Measurements from ENCODE around the gene LRPAP1.
A peak's percentile ranks its signal among the peaks of the same experiment; 100 is the strongest.
"Not testable (repeated sequence)": the region's sequence is repeated elsewhere in the genome, so short reads cannot be mapped to it uniquely, and the experiment has no call there.

Gene LRPAP1

DNA sequence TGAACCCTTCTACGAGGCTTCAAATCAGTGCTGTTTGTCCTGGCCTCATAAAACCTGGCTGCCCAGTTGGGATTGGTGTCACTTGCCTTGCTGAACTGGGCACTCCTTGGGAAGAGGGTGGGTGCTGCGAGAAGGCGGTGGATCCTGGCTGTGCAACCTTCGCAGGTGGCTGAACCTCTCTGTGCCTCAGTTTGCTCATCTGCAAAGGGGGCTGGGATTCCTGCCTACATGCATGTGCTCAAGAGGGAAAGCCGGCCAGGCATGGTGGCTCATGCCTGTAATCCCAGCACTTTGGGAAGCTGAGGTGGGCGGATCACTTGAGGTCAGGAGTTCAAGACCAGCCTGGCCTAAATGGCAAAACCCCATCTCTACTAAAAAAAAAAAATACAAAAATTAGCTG lies 17.8 kb upstream of the LRPAP1 start:
- not testable (repeated sequence) for H3K27ac Mint-ChIP-seq; H3K9me3 Mint-ChIP-seq; ATAC-seq; H3K4me1 Mint-ChIP-seq; H3K36me3 Mint-ChIP-seq; H3K4me3 Mint-ChIP-seq; DNase-seq (ENCODE audit: low spot score in 2 of 2)

DNA sequence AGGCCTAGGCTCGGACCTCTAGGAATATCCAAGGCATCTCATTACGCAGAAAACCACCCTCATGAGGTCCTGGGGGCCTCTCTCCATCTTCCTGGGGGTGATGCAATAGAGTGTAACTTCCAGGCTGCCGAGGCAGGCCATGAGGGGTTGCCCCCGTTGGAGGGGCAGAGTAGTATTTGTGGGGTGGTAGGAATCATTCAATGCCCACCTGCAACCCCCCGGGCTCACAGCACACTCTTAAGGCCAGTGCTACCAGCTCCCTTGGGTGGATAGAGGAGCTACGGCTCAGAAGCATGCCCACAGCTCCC lies 17.4 kb upstream of the LRPAP1 start:
- not testable (repeated sequence) for H3K4me3 Mint-ChIP-seq; DNase-seq (ENCODE audit: low spot score in 2 of 2); H3K36me3 Mint-ChIP-seq; H3K4me1 Mint-ChIP-seq; ATAC-seq; H3K27ac Mint-ChIP-seq; H3K9me3 Mint-ChIP-seq

DNA sequence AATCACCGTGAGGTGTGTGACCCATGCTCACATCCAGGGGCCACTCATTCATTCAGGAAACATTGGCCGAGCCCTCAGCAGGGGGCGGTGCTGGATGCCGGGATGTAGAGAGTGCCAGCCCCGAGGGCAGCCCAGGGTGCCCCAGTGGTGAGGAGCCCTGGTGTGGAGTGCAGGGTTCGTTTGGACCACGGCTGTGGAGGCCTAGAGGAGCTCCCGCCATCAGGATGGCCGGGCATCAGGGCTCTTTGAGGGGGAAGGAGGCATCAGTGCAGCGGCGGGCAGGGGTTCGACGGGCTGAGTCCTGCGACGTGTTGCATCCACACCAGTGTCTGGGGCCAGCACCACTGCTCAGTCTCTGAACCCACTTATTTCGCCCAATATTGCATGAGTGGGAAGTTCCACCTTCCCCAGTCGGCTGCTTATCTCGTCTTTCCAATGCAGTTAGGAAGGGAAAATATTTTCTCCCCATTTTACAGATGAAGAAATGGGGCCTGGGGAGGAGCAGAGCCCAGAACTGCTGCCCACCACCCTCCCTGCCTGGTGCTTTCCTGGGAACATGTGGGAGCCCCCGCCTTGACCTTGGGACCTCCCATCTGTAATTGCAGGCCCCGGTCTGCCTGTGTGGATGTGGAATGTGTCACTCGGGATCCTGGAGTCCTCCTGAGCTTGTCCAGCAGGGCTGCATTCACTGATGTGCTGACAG lies 16.9 kb upstream of the LRPAP1 start:
- H3K4me3 Mint-ChIP-seq; DNase-seq (ENCODE audit: low spot score in 2 of 2); H3K4me1 Mint-ChIP-seq; H3K9me3 Mint-ChIP-seq; ATAC-seq; H3K27ac Mint-ChIP-seq; H3K36me3 Mint-ChIP-seq: not testable (repeated sequence)

DNA sequence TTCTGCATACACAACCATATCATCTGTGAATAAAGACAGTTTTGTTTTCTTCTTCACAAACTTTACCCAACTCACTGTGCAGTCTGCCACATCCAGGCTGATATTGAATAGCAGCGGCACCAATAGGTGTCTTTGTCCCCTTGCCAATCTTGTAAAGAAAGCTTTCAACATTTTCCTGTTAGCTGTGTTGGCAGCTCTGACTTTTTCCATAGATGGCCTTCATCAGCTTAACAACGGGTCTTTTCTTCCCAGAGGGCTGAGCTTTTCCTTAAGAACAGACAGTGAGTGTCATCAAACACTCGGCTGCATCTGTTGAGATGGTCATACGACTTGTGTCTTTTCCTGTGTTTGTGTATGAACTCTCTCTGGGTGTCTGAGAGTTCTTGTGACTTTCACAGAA lies 14.5 kb upstream of the LRPAP1 start:
- H3K27ac Mint-ChIP-seq, H3K4me3 Mint-ChIP-seq: not testable (repeated sequence)

DNA sequence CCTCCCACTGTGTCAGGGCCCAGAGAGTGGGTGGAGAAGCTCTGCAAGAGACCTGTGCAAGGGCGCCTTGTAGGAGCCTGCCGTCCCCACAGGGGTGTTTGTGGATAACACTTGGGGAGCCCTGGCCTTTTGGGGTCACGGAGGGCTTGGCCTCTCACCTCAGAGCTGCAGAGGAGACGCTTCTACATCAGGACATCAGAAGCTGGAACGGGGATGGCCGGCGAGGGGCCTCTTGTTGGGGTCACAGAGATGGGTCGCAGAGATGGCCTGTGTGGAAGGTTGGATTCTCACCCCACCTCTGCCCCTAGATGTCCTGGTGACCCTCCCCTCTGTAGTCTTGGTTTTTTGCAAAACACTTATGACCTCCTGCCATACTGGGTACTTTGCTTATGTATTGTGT lies 13.1 kb upstream of the LRPAP1 start:
- not testable (repeated sequence) for DNase-seq (ENCODE audit: low spot score in 2 of 2); H3K4me3 Mint-ChIP-seq; H3K27ac Mint-ChIP-seq; H3K4me1 Mint-ChIP-seq; ATAC-seq; H3K9me3 Mint-ChIP-seq; H3K36me3 Mint-ChIP-seq

More for the DNA sequence above, 14.5 kb upstream of the LRPAP1 start:
- not testable (repeated sequence) for H3K9me3 Mint-ChIP-seq; H3K36me3 Mint-ChIP-seq; DNase-seq (ENCODE audit: low spot score in 2 of 2); ATAC-seq; H3K4me1 Mint-ChIP-seq

DNA sequence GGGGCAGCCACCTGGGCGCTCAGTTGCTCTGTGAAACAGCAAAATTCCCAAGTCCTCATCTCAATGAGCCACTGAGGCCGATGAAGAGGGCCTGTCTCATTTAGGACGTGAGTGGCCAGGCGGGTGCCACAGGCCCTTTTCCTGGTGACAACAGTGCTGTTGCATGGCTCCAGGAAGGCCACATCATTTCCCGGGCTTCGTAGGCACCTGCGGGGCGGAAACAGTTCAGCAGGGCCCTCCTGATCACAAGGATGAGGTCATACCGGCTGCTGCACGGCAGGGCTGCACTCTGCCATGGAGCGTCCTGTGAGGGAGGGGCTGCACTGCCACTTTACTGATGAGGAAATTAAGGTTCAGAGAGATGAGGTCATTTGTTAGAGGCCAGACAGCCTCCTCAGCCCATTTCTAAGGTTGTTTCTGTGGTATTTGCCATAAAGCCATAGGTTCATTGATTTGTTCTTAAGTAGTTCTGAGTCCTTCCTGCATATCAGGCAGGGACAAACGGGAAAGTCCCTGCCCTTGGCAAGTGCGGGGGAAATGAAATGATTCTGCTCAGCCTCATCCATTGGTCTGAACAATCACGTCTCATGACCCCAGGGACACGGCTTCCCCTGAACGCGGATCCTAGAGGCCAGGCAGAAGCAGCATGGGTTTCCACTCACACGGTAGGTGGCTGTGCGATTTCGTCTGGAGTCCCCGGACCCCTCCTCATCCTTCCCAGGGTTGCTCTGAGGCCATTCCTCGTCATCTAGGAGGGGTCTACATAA lies 12.2 kb upstream of the LRPAP1 start:
- H3K9me3 Mint-ChIP-seq; DNase-seq (ENCODE audit: low spot score in 2 of 2); H3K36me3 Mint-ChIP-seq; H3K4me1 Mint-ChIP-seq; H3K27ac Mint-ChIP-seq; H3K4me3 Mint-ChIP-seq; ATAC-seq: not testable (repeated sequence)

DNA sequence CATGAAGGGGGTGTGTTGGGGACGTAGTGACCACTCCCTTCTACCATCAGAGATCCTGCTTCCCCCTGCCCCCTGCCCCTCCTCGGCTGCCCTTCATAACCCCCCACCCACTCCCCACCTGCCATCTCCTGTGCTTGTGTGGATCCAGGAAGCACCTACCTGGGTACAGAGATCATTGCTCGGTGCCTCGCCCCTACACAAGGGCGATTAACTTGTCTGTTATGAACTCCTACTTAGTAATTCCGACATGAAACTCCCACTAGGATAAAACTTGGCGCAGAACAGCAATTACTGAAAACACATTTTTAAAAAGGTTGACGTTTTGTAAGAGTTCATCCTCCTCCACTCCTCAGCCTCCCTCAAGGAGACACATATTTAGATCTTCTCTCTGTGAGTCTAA lies 11.2 kb upstream of the LRPAP1 start:
- not testable (repeated sequence) for H3K4me1 Mint-ChIP-seq; H3K36me3 Mint-ChIP-seq; DNase-seq (ENCODE audit: low spot score in 2 of 2); H3K4me3 Mint-ChIP-seq; H3K9me3 Mint-ChIP-seq; ATAC-seq; H3K27ac Mint-ChIP-seq

DNA sequence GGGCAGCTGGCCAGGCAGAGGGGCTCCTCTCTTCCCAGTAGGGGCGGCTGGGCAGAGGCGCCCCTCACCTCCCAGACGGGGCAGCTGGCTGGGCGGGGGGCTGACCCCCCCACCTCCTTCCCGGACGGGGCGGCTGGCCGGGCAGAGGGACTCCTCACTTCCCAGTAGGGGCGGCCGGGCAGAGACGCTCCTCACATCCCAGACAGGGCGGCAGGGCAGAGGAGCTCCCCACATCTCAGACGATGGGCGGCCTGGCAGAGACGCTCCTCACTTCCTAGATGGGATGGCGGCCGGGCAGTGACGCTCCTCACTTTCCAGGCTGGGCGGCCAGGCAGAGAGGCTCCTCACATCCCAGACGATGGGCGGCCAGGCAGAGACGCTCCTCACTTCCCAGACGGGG lies 6.7 kb upstream of the LRPAP1 start:
- not testable (repeated sequence) for H3K9me3 Mint-ChIP-seq; ATAC-seq; DNase-seq (ENCODE audit: low spot score in 2 of 2); H3K4me1 Mint-ChIP-seq; H3K27ac Mint-ChIP-seq; H3K4me3 Mint-ChIP-seq; H3K36me3 Mint-ChIP-seq

DNA sequence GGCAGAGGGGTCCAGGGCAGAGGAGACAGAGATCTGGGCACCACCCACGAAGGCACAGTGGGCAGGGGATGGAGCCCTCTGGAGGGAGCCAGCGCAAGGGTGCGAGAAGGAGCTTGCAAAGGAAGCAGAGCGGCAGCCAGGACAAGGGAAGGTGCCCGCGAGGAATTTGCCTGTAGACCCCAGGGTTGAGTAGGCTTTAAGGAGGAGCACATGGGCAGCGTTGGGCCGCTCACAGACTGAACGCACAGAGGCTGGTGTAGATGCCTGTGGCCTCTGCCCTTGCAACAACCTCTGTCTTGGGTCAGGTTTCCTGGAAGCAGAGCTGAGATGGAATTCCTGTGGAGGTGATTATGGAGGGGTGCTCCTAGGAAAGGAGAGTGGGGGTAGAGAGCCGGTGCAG lies 3.6 kb upstream of the LRPAP1 start:
- not testable (repeated sequence) for H3K36me3 Mint-ChIP-seq; DNase-seq (ENCODE audit: low spot score in 2 of 2); H3K4me3 Mint-ChIP-seq; ATAC-seq; H3K27ac Mint-ChIP-seq; H3K9me3 Mint-ChIP-seq
- peaks cover 17% of the 10 kb centered on the region for H3K4me1 Mint-ChIP-seq

DNA sequence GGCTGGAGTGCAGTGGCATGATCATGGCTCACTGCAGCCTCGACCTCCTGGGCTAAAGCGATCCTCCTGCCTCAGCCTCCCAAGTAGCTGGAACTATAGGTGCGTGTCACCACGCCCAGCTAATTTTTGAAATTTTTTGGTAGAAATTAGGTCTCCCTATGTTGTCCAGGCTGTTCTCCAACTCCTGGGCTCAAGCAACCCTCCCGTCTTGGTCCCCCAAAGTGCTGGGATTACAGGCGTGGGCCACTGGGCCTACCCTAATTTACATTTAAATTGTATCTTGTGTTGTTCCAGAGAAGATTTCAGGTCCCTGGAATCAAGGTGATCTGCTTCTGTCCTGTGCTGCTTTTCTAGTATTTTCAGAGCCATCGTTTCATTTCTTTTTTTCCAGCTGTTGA lies 1.2 kb upstream of the LRPAP1 start:
- peak overlapping the region; percentile 99 for H3K4me3 Mint-ChIP-seq
- no peak overlapping the region for H3K27ac Mint-ChIP-seq
- H3K36me3 Mint-ChIP-seq = peaks cover 18% of the 10 kb centered on the region
- H3K9me3 Mint-ChIP-seq = peaks cover 4% of the 10 kb centered on the region
- ATAC-seq (no peak), DNase-seq (ENCODE audit: low spot score in 2 of 2) (no peak)
- H3K4me1 Mint-ChIP-seq = peaks cover 32% of the 10 kb centered on the region

DNA sequence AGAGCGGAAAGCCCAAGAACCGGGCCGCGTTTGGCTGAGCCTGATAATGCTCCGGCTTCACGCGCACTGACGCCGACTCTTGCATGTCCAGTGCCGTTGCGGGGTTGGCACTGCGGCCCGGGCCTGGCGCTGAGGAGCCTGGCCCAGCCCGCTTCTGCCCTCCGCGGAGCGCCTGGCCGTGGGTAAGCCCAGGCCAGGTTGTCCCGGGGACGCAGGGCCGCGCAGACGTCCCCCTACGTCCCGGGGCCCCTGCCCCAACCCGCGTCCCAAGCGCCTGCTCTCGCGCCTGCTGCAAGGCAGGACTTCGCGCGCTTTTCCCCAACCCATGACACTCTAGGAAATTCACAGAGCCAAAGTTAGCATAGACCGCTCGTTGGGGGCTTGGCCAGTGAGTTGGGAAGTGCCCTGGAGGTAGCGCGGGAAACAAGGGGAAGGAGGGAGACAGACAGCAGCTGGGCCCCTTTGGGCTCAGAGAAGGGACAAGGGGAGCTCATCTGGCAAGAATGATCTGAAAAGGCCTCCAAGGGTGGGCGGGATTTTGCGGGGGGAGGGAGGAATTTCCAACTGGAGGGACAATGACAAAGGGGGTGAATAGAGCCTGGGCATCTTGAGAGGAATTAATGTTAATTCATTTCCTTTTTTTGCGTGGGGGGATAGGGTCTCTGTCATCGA lies 665 bp upstream of the LRPAP1 start:
- Mint-ChIP-seq H3K36me3 (peaks cover 21% of the 10 kb centered on the region), H3K9me3 (peaks cover 4% of the 10 kb centered on the region), H3K4me1 (peaks cover 37% of the 10 kb centered on the region), H3K4me3 (peak overlapping the region; percentile 99), H3K27ac (no peak overlapping the region)
- DNase-seq (ENCODE audit: low spot score in 2 of 2) = no peak
- ATAC-seq = no peak

DNA sequence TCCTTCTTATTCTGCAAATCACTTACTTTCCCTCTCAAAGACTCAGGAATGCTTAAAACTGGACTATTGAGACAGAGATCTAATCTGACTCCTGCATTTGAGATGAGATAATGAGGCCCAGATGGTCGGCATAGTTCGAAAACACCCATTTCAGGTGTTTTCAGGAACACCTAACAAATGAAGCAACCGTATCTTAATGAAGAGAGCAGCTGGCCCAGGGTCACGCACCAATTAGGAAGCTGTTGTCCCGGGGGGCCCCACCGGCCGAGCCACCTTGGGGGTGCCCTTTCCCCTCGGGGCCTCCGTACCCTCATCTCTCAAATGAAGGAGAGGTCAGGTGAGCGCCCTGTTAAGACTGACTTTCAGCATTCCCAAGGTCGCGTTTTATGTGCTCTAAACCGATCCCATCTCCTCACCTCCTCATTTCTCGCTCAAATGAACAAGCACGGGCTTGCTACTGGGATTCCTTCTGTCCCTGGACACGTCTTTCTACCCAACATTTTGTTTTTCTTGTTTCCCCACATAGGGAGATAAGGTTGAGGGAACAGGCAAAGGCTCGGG lies 824 bp downstream of the LRPAP1 start:
- peak overlapping the region; percentile 98 for H3K27ac Mint-ChIP-seq
- no peak for DNase-seq (ENCODE audit: low spot score in 2 of 2)
- H3K4me3 Mint-ChIP-seq = peak overlapping the region; percentile 99
- no peak for ATAC-seq
- peaks cover 4% of the 10 kb centered on the region for H3K9me3 Mint-ChIP-seq
- H3K36me3 Mint-ChIP-seq = peaks cover 21% of the 10 kb centered on the region
- peaks cover 48% of the 10 kb centered on the region for H3K4me1 Mint-ChIP-seq

DNA sequence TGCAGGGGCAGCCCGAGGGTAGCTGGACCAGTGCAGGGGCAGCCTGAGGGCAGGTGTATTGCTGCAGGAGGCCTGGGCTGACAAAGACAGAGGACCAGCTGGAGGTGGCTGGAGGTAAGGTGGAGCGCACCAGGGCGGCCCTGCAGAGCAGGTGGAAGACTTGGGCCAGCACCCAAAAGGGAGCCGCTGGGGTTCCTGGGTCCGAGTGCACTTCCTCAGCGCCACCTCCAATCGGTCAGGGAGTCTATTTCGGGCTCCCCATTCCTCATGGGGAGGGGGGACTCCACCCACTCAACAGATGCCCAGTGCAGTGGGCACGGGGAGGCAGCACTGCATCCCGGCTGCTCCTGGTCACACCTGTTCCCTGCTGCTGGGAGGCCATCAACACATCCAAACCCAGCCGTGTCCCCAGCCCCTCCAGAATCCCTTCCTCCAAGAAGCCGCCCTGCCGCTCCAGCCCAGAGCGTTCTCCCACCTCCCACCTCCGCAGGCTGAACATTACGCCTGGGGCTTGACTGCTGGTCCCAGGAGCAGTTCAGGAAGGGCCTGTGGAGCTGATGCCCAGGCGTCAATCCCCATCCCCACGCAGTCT lies 1.5 kb downstream of the LRPAP1 start:
- Mint-ChIP-seq H3K4me3 (peak overlapping the region; percentile 99), H3K27ac (peak overlapping the region; percentile 98), H3K36me3 (peaks cover 21% of the 10 kb centered on the region), H3K4me1 (peaks cover 49% of the 10 kb centered on the region), H3K9me3 (peaks cover 4% of the 10 kb centered on the region)
- no peak for DNase-seq (ENCODE audit: low spot score in 2 of 2)
- no peak for ATAC-seq

DNA sequence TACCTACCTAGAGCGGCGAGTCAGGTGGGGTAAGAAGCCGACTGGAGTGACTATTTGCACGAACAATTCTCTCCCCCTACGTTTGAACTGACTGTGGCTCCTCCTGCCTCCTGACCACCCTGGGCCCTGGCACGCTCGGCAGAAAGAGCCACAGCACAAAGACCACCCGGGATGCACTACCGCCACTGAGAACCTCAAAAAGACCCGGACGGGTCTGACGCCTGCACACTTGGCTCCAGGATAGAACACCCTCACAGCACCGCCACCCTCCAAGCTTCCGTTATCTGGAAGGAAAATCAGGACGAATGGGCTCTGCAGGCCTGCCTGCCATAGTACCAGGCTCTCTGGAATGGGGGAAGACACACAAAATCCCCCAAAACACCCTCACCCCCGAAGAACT lies 2.2 kb downstream of the LRPAP1 start:
- Mint-ChIP-seq H3K4me3 (peak overlapping the region; percentile 99), H3K27ac (no peak overlapping the region)
- ATAC-seq = no peak

DNA sequence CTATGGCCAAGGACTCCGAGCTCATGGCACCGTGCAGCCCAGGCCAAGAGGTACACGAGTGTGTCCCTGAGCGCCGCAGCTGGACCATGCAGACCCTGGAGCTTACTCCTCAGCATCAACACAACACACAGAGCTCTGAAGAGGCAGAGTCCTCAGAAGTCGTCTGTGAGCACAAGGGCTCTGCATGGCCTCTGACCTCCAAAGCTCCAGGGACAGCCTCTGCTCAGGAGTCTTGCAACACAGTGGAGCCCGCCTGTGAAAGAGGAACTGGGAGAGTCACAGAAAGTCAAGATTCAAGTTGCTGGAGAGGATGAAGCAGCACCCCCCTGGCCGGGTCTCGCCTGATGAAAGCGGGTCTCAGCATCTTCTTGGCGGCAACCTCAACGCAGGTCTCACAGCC lies 2.9 kb downstream of the LRPAP1 start:
- Mint-ChIP-seq H3K27ac (no peak overlapping the region), H3K36me3 (peaks cover 26% of the 10 kb centered on the region), H3K4me3 (no peak overlapping the region), H3K4me1 (peaks cover 49% of the 10 kb centered on the region), H3K9me3 (no peaks in the 10 kb centered on the region)
- DNase-seq (ENCODE audit: low spot score in 2 of 2) (no peak), ATAC-seq (no peak)

More for the DNA sequence above, 2.2 kb downstream of the LRPAP1 start:
- Mint-ChIP-seq H3K9me3 (no peaks in the 10 kb centered on the region), H3K36me3 (peaks cover 21% of the 10 kb centered on the region), H3K4me1 (peaks cover 49% of the 10 kb centered on the region)
- DNase-seq (ENCODE audit: low spot score in 2 of 2) = no peak

Data from stimulated activated effector memory CD8-positive, alpha-beta T cell treated with anti-CD3 and anti-CD28 coated beads, Interleukin-12 subunit alpha, Interleukin-12 subunit beta, amount 100 ng/mL, for 72 hours (primary cell).